GM04504 (cell line): ENCODE data around the gene SLC4A4.

Source experiments
- DNase-seq: peaks from one replicate; pipeline ENCODE4 v3.0.0-alpha.2; 2012; ENCODE audit warnings: low read depth

The SLC4A4 gene

DNA sequence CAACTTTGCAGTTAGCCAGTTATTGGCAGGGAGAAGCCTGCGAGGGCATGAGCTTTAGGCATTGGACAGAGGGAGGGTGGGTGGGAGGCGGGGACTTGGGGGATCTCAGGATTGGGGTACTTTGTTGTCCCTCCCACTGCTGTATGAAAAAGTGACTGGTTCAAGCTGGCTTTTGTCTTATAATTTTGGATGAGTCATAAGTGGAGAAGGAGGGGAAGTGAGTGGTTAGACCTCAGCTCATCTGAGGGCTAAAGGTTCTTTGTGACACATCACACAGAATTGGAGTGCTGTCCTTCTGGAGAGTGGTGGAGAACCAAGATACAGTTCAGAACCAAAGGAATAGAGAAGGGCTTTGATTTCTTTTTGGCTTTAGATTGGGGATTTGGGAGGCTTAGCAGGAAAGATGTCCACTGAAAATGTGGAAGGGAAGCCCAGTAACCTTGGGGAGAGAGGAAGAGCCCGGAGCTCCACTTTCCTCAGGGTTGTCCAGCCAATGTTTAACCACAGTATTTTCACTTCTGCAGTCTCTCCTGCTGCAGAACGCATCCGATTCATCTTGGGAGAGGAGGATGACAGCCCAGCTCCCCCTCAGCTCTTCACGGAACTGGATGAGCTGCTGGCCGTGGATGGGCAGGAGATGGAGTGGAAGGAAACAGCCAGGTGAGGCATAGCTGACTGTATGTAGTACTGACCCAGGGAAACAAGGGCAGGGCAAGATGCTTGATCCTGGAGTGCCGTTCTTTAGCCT, at the start of gene SLC4A4:
TSS of gene SLC4A4 (plus strand) at position 175 of the 748 bp plus-strand sequence.
- DNase-seq: peak; percentile 19

DNA sequence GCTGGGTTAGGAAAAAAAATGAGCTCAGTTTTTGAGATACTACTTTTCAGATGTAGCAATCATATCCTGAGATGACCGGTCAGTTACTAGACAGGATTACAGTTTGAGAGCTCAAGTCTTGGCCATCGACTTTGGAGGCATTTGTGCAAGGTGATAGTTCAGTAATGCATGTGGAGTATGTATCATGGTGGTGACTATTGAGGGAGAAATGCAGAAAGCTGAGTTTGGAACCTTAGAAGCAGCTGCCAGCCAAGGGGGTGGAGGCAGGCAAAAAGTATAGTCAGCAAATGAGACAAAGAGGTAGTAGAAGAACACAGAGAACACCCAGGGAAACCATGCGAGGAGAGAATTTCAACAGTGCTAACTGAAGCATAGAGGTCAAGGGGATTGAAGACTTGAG, 48.7 kb upstream of the SLC4A4 start:
- DNase-seq: peak; percentile 47

DNA sequence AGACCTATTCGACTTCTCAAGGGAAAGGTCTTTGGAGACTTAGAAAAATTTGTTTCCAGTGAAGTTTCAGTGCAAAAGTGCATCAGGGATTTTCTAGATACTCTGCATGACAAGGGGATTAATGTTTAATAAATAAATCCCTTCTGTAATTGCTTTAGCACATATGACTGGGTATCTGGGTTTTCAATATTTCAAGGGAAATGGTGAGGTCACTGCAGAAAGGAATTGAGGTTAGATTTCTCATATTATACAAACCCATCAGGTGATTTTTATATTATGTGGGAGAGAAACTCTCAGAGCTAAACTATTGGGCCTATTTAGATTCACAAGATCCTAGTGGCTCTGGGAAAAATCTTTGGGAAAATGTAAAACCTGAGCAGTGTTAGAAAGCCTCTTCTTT, 48.3 kb upstream of the SLC4A4 start:
- no peak for DNase-seq

DNA sequence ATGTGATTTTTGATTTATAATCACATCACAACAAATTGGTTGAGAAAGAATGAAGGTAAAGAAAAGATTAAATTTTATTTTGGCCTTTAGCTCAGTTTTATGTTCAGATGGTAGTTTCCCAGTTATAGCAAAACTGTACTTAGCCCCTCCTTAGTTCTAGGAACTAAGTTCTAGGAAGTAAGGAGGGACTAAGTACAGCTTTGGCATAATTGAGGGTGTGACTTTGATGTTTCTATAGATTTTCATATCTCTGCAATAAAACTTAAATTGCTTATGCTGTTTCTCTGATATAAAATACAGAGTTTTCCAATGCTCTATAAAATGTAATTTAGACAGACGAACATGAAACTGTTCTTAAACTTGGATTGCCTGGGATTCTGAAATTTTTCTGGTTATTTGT, 46.6 kb upstream of the SLC4A4 start:
- no peak for DNase-seq

DNA sequence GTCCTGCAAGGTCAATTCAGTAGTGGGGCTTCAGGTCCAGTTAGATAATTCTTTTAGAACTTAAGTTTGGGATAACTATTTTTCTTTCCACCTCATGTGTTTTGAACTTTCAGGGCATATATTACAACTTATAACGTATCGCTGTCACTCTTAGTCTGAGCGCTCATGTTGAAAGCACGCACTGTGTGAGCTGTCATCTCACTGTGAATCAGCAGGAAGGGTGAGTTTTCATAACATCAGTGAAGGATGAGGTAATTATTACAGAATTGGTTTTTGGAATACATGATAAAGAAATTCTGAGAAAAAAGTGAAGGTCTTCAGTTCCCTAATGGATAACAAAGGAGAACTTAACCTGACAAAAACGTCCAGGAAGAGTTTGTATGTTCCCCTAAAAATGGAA, 45.1 kb upstream of the SLC4A4 start:
- no peak for DNase-seq

DNA sequence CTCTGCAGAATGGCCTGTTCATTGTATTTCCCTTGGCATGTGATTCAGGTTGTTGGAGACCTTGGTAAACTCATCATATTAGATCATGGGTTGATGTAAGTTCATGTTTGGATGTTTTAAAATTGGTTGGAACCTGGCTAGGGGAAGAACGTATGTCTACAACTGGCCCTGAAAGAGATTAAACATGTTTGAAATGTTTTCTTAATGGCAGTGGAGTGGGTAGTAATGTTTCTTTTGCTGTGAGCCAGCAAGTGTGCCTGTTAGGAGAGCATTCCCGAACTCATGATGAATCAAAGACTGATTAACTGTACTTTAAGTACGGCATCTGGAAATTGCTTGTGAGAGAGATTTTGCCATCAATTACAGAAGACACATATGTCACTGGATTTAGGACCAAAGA, 44.5 kb upstream of the SLC4A4 start:
- DNase-seq: no peak

DNA sequence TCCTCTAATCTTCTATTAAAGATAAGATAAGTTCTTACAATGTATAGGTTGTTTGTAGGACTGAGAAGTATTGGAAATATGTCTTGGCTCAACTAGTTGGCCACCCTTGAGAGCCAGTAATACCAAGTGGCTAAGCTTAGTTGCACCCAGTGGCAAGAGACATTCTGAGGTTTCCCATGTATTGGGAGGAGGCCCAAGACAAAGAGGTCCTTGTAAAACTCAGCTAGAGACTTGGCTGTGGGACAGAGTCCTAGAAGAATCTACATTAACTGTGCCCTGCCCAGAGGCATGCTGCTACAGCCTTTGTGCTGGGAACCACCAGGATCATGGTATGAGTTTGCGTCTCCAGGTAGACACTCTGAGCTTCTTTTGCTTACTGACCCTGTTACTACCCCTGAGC, 41.9 kb upstream of the SLC4A4 start:
- no peak for DNase-seq

DNA sequence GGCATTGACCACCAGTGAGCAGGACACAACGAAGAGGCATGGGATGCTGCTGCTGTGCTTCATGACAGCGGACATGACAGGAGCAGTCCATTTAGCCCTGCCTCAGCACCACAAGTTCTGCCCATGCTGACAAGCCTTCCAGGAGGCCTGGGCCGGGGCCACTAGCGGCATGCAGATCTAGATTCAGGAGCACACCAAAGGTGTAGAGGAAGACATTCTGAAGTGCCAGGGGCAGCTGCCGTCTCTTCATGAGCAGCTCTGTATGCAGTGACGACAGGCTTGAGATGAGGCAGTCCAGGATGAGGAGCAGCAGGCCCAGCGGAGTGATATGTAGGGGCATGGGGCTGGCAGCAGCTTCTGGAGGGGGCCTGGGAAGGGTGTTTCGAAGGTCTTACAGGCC, 38.5 kb upstream of the SLC4A4 start:
- DNase-seq: no peak

DNA sequence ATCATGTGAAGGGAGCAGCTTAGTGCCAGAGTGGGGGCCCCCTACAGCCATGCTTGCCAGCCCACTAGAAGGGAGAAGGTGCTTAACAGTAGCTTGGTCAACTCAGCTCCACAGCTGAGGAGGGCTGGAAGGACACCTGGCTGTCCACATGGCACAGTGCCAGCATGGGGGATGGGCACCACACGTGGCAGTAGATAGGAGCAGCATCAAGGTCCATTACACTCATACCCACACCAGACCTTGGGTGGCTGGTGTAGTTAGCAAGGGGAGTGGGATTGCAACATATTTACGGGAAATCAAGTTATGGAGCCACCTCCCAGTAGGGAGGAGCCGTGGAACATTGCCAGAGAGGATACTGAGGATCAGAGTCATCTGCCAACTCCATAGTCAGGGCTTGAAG, 37.9 kb upstream of the SLC4A4 start:
- DNase-seq: no peak

DNA sequence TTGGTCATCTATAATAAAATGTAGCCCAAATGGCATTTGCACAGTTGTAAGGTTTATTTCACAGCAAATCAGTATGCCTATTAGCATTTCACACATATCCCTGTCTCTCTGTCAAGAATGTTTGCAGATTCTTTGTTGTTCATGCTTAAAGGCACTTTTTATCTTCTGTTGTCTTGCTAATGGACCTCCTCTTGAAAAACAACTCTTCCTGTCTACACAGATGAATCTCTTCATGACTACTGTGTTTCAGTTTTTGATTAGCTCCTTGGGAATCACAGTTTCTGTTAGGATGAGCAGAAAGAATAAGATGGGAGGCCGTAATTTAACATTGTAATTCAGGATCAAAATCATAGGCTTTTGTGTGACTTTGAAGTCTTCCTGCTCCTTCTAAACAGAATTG, 35.5 kb upstream of the SLC4A4 start:
- DNase-seq: no peak

DNA sequence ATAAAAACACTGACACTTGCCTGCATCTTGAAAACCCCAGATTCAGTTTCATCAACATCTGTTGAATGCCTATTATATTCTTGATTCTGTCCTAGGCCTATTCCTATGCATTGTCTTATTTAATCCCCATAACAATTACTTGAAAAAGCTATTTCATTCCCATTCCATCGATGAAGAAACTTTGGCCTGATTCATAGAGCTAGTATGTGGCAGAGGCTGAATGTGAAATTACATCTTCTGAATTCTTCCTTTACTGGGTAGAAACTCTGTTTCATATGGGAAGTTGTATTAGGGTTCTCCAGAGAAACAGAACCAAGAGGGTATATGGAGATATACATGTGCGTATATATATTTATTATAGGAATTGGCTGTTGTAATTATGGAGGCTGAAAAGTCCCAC, 35.0 kb upstream of the SLC4A4 start:
- no peak for DNase-seq

DNA sequence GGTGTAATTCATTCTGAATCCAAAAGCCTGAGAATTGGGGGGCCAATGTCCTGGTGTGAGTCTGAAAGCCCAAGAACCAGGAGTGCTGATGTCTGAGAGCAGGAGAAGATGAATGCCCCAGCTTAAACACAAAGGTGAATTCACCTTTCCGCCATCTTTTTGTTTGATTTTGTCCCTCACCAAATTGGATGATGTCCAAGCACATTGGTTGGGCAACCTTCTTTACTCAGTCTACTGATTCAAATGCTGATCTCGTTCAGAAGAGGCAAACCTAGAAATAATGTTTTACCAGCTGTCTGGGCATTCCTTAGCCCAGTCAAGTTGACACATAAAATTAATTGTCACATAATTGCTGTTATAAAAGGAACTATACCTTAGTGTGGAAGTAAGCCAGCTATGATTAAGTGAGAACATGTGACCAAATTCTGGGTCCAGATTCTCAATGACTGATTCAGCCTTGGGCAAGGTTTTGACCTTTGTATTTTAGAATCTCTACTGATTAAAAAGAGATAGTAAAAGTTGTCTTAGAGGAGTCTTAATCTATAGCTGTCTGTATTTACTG, 34.5 kb upstream of the SLC4A4 start:
- DNase-seq: no peak

DNA sequence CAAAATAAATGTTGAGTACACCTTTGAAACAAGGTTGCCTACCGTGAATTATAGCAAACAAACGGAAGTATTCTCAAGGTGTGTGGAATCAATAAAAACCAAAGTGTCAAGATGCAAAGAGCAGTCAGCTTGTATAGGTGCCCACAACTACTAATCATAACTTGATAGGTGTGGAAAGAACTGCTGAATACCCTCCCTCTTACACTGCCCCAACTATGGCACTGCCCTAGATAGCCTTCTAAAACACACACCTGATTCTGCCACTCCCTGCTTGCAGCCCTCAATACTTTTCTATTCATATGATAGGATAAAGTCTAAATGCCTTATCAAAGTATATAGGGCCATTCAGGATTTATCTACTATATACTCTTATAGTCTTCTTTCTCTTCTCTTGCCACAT, 31.1 kb upstream of the SLC4A4 start:
- no peak for DNase-seq

DNA sequence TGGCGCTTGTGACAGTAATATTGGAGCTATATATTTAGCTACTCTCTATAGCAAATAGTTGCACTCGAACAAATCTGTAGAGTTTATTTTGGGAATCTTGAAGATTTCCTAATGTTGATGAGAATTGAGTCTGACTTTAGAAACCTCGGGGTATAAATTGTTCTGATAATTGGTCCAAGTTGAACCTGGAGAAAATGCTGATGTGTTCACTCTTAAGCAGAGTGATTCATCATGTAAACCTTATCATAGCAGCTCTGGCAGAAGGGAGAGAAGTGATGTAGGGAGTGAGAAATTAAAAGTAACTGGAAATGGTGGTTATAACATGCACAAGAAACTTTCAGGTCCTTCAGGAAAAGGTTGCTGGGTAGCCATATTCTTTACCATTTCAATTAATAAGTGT, 16.4 kb upstream of the SLC4A4 start:
- DNase-seq: no peak

DNA sequence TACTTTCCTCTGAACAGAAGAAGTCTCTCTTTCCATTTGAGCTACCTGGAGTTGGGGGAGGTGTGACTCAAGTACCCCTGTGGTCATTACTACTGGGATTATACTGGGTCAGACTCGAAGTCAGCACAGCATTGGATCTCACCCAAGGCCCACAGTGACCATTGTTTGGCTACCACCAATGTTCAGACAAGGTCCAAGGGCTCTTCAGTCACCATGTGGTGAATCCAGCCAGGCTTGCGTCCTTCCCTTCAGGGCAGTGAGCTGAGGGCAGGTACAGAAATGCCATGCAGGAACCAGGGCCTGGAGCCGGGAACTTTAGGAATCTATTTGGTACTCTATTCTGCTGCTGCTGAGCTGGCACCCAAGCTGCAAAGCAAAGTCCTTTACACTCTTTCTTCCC, 5.5 kb upstream of the SLC4A4 start:
- DNase-seq: no peak

DNA sequence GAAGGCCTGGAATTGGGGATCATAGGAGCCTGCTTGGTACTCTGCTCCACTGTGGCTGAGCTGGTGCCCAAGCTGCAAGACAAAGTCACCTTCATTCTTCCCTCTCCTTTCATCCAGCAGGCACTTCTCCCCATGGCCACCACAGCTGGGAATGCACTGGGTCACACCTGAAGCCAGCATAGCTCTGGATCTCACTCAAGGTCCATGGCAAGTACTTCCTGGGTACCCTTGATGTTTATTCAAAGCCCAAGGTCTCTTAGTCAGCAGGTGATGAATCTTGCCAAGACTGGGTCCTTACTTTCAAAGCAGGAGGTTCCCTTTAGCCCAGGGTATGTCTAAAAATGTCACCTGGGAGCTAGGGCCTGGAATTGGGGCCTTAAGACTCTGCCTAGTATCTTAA, 4.9 kb upstream of the SLC4A4 start:
- DNase-seq: no peak

DNA sequence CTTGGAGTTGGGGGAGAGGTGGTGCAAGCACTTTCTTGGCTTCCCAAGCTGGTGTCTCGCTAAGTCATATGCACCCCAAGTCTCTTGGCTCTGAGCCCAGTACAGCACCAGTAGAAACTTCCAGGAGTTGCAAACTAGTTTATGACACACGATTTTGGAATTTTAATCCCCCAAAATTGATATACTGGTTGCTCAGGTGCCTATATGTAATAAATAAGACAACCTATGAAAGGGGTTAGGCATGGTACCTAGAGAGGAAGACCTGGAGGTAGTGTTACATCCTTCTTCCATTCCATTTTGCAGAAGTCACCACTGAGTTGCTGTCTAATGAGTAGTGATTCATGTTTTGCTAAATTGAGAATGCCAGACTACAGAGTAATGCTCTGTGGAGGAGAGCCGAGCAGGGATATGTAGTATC, 4.3 kb upstream of the SLC4A4 start:
- peak; percentile 8 for DNase-seq

DNA sequence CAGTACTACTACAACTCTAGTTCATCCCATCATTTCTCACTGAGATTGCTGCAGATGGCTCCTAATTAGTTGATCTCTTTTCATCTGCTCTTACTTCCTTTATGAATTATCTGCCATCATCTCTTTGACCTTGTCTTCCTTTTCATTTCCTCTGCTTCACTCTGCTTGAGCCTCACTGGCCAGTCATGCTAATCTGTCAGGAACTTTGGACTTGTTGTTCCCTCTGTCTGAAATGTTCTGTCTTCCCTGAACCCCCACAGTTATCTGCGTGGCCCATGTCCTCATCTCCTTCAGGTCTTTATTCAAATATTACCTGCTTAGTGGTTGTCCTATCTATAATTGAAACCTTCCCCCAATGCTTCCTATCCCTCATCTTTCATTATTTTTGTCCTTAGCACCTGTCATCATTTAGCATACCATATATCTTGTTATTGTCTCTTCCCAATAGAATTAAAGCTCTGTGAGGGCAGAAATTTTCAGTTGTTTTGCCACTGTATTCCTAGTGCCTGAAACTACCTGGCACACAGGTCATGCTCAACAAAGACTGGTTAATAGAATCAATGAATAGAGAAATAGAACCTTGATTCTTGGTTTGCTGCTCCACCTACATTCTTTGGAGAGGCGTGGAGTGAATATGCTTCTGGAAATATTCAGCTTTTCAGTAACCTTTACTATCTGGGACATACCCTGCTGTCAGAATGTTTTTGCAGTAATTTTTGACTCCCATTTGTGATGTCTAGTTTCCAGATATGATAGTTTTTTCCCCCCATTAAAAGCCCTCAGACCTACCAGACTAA, 5.0 kb downstream of the SLC4A4 start:
- DNase-seq: no peak

DNA sequence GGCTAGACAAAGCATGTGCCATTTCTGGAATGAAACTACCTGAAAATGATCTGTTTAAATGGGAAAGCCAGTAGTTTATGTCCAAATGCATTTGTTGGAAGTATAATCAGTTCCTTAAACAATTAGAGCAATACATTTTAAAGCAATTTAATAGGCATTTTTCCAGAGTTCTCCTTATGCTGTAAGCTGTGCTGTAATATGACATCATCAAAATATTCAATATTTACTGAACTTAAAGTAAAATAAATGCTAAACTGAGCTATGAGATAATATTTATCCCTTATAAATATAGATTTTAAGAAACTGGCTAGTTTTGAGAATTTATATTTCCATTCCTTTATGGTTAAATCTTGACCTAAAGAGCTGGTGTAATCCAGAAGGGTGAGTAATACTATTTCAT, 7.9 kb downstream of the SLC4A4 start:
- DNase-seq: no peak

DNA sequence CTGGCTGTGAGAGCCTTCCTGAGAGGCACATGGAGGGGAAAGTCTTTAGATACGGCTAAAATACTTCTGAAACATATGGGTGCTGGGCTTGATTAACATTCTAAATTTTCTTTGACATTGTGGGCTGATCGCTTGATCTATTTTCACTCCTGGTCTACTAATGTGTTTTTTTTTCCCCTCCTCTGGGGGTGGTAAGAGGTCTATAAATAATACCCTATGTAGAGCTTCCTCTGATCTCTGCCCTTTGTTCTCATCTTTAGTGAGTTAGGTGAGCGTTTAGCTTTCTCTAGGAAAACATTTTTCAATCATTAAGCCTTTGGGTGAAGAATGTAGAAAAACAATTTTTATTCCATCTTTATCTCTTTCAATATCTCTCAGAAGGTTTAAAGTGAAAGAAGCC, 9.8 kb downstream of the SLC4A4 start:
- DNase-seq: no peak

DNA sequence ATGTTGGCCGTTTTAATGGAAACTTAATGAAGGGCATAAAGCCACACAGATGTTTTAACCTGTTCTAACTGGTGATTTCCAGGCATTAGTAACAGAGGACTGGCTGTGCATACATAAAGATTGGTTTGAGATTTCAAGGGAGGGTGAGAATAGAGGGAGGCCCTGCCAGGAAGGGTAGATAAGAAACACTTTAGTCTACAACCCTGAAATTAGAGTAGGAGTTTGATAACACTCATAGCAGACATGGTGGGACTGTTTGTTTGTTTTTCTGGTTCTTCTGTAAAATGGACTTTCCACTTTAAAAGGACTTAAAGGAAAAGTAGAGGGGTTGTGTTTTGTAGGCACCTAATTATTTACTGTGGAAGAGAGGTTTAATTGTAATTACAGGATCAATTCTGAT, 16.2 kb downstream of the SLC4A4 start:
- DNase-seq: no peak

DNA sequence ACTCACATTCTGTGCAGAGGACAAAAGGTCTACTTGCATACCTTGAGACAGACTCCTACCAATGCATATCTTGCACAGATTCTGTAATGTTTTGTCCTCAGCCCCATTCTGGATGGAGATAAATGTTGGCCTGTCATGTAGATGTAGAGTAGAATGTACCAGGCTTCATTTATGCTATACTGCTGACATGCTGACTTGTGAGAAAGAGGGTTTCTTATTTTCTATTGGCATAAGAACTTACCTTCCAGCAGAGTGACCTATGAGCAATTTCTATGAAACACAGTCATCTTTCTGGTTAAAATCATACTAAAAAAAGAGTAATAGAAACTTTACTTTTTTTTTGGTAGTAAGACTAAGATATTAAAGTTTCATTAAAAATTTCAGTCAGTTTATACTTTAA, 17.2 kb downstream of the SLC4A4 start:
- no peak for DNase-seq

DNA sequence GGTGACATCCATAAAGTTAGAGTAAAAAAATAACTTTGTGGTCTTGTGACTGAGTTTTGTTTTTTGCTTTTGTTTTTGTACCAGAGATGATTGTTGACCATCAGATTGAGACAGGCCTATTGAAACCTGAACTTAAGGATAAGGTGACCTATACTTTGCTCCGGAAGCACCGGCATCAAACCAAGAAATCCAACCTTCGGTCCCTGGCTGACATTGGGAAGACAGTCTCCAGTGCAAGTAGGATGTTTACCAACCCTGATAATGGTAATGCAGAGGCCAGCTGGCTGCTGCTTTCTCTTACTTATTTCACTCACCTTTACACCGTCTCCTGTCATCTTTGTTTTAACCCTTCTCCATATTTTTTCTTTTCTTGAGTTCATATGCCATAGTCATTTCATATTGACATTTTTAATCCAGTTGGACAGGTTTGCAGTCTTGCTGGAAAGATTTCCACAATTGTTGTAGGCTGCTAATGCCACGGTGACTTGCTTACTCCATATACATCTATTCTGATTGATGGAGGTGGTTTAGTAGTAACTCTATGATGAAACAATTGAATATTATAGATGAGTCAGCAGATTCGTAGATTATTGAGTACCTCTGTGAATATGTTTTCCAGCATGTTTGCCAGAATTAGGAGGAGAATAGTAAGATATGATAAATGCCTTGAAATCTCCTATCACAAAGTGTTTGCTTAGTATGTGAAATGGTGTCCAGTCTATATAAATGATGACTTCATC, 18.3 kb downstream of the SLC4A4 start:
- DNase-seq: no peak
